HL-60 (cell line): ENCODE results near the gene RABGAP1L.

Experiments
- DNase-seq, 2 experiments: peaks; one replicate each; pipeline ENCODE4 v3.0.0-alpha.2; 2010 to 2020; ENCODE audit warnings: low read depth in 1 of 2, low spot score in 1 of 2
- H3K27ac ChIP-seq: fragments of 250-450 bp; sonication (Bioruptor Pico); replicated peaks from 2 replicates; pipeline ENCODE4 v1.5.1; 2020; ENCODE audit warnings: mild to moderate bottlenecking, moderate library complexity
- H3K27me3 ChIP-seq: fragments of 250-450 bp; sonication (Bioruptor Pico); 2 replicates; pipeline ENCODE4 v1.5.1; 2021; ENCODE audit warnings: mild to moderate bottlenecking, moderate library complexity; ENCODE audit not compliant: insufficient read depth, poor library complexity, severe bottlenecking
- H3K4me3 ChIP-seq: replicated peaks from 2 replicates; pipeline ENCODE4 v1.5.1; 2011; ENCODE audit warnings: mild to moderate bottlenecking, control low read depth, low read length; ENCODE audit not compliant: insufficient read depth
- GABPA ChIP-seq: IDR thresholded peaks from 2 replicates; pipeline ENCODE4 v1.6.1; 2012; ENCODE audit warnings: low read depth
- POLR2AphosphoS5 ChIP-seq: IDR thresholded peaks from 2 replicates; pipeline ENCODE4 v1.6.1; 2012; ENCODE audit warnings: low read depth
- REST ChIP-seq: IDR thresholded peaks from 2 replicates; pipeline ENCODE4 v1.6.1; 2012; ENCODE audit warnings: low read depth; ENCODE audit not compliant: insufficient replicate concordance
- SPI1 ChIP-seq: IDR thresholded peaks from 2 replicates; pipeline ENCODE4 v1.6.1; 2012; ENCODE audit warnings: low read depth, mild to moderate bottlenecking, borderline replicate concordance
- TF ChIP-seq, protein P1 (sequence below): IDR thresholded peaks from one replicate; pipeline ENCODE4 v1.5.1; 2011; ENCODE audit warnings: low read length, control low read depth, inconsistent platforms; ENCODE audit not compliant: insufficient read depth

Gene RABGAP1L

DNA sequence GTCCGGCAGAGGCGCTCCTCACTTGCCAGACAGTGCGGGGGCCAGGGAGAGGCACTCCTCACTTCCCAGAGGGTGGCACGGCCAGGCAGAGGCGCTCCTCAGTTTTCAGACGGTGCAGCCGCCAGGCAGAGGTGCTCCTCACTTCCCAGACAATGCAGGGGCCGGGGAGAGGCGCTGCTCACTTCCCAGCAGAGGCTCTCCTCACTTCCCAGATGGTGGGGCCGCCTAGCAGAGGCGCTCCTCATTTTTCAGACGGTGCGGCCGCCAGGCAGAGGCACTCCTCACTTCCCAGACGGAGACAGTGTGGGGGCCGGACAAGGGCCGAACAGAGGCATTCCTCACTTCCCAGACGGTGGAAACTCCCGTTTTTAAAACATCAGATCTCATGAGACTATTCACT, 602.0 kb downstream of the RABGAP1L start:
- TF ChIP-seq, protein P1, sequence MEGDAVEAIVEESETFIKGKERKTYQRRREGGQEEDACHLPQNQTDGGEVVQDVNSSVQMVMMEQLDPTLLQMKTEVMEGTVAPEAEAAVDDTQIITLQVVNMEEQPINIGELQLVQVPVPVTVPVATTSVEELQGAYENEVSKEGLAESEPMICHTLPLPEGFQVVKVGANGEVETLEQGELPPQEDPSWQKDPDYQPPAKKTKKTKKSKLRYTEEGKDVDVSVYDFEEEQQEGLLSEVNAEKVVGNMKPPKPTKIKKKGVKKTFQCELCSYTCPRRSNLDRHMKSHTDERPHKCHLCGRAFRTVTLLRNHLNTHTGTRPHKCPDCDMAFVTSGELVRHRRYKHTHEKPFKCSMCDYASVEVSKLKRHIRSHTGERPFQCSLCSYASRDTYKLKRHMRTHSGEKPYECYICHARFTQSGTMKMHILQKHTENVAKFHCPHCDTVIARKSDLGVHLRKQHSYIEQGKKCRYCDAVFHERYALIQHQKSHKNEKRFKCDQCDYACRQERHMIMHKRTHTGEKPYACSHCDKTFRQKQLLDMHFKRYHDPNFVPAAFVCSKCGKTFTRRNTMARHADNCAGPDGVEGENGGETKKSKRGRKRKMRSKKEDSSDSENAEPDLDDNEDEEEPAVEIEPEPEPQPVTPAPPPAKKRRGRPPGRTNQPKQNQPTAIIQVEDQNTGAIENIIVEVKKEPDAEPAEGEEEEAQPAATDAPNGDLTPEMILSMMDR = no peak
- TF ChIP-seq REST = no peak
- TF ChIP-seq SPI1 = no peak
- TF ChIP-seq POLR2AphosphoS5 = no peak
- TF ChIP-seq GABPA = no peak
- no peaks in the 10 kb centered on the region for H3K27me3 ChIP-seq
- no peak overlapping the region for H3K4me3 ChIP-seq
- DNase-seq = no peak
- no peak overlapping the region for H3K27ac ChIP-seq

DNA sequence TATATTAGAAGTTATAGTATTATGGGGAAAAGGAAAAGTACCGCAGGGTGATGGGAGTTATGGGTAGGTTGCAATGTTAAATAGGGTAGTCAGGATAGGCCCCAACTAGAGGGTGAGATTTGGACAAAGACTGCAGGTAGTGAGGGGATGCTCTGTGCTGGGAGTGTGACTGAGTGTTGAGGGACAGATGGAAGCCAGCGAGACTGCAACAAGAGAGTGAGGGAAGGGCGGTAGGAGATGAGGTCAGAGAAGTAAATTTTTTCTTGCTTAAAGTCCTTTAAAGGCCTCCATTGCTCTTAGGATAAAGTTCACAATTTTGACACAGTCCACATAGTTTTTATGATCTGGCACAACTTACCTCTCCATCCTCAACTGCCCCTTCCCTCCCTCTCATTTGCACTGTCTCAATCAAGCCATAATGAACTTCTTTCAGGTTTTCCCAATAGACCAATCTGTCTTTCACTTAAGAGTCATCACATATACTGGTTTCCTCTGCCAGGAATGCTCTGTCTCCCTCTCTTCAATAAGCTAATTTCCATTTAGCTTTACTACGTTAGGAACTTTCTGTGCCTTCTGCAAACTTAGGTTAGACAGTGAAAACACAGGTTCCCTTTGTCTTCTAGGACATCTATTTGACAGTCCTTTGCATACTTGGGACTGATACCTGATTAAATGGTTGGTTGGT, 602.7 kb downstream of the RABGAP1L start:
- no peak overlapping the region for H3K27ac ChIP-seq
- TF ChIP-seq, protein P1 = no peak
- TF ChIP-seq GABPA = no peak
- TF ChIP-seq SPI1 = no peak
- TF ChIP-seq REST = no peak
- no peak for TF ChIP-seq POLR2AphosphoS5
- H3K4me3 ChIP-seq = no peak overlapping the region
- DNase-seq = no peak
- no peaks in the 10 kb centered on the region for H3K27me3 ChIP-seq

DNA sequence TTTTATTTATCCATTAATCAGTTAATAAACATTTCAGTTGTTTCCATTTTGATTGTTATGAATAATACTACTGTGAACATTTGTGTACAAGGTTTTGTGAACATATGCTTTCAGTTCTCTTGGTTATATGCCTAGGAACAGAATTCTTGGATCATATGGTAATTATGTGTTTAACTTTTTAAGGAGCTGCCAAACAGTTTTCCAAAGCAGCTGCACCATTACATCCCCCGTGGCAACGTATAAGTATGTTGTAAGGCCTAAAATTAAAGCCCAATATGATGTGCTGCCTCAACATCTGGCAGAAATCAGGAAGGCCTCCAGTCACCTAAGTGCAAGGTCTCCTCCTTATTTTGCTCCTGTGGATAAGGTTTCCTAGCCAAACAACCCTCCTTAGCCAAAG, 604.9 kb downstream of the RABGAP1L start:
- no peak for DNase-seq
- Histone ChIP-seq H3K27ac (no peak overlapping the region), H3K4me3 (no peak overlapping the region), H3K27me3 (no peaks in the 10 kb centered on the region)
- no peak for TF ChIP-seq GABPA
- TF ChIP-seq SPI1 = no peak
- TF ChIP-seq POLR2AphosphoS5 = no peak
- TF ChIP-seq, protein P1 = no peak
- no peak for TF ChIP-seq REST
